Testis (tissue), 3 donors: ENCODE data around the gene SDF4. TPM values are rescaled to one million over a fixed set of nuclear protein-coding genes. Genes with fewer than 3 reads are reported as not detected.

ENCODE experiments used
- DNase-seq: peaks from one replicate; pipeline ENCODE4 v3.0.0-alpha.2; 2019
- H3K27ac ChIP-seq, 2 donors: fragments of 200-600 bp; sonication (generic); one replicate each; pipeline ENCODE4 v1.5.1; 2019
- H3K27me3 ChIP-seq: fragments of 200-600 bp; sonication (generic); one replicate; pipeline ENCODE4 v1.5.1; 2019
- H3K36me3 ChIP-seq: fragments of 200-600 bp; sonication (generic); one replicate; pipeline ENCODE4 v1.5.1; 2017; ENCODE audit warnings: low read depth; ENCODE audit errors: missing control alignments
- H3K4me1 ChIP-seq: fragments of 200-600 bp; sonication (generic); one replicate; pipeline ENCODE4 v1.5.1; 2019
- H3K4me3 ChIP-seq, 2 donors: fragments of 200-600 bp; sonication (generic); one replicate each; pipeline ENCODE4 v1.5.1; 2017 to 2019
- H3K9me3 ChIP-seq: fragments of 200-600 bp; sonication (generic); one replicate; pipeline ENCODE4 v1.5.1; 2017
- POLR2A ChIP-seq: fragments of 450-650 bp; IDR thresholded peaks from one replicate; pipeline ENCODE4 v1.6.1; 2017; ENCODE audit warnings: antibody characterized with exemption, mild to moderate bottlenecking, moderate library complexity
- WGBS, 2 donors: methylation state at CpG; one replicate each; pipeline ENCODE4 v1.1.5; 2018; 5-methylcytosine and 5-hydroxymethylcytosine counted together
- intact Hi-C: fragments of 100-400 bp; cut with DNase I; formaldehyde crosslinking; loops from one replicate; pipeline ENCODE4 v1.15.1; 2023; ENCODE audit warnings: low total_unique reads
- polyA plus RNA-seq: library from polyadenylated mRNA; stranded (reverse); fragments of 350-450 nt; fragmentation: Illumina TruSeq; extraction: RNeasy Lipid Tissue Mini Kit (QIAGEN cat#74804); gene quantifications from one replicate; pipeline ENCODE4 v1.2.3, GENCODE V29; 2014; ENCODE audit warnings: low read depth, low replicate concordance; ENCODE audit not compliant: insufficient read depth
- total RNA-seq, 2 donors: library from RNA; depleted of rRNA; stranded (reverse); fragments of >200 nt; gene quantifications; one replicate each; pipeline ENCODE4 v1.2.3, GENCODE V29; 2016
- TF ChIP-seq, protein P1 (sequence below), 3 experiments: fragments of 450-650 bp in 2 of 3; fragments of 200-600 bp in 1 of 3; sonication (generic) in 1 of 3; IDR thresholded peaks; one replicate each; pipeline ENCODE4 v1.5.1; 2016 to 2019; ENCODE audit warnings: antibody characterized with exemption in 3 of 3, mild to moderate bottlenecking in 2 of 3, moderate library complexity in 1 of 3

The SDF4 gene
- total and polyA plus RNA-seq, 3 donors from 2014 or later: 146 to 167 (median 158) TPM

DNA sequence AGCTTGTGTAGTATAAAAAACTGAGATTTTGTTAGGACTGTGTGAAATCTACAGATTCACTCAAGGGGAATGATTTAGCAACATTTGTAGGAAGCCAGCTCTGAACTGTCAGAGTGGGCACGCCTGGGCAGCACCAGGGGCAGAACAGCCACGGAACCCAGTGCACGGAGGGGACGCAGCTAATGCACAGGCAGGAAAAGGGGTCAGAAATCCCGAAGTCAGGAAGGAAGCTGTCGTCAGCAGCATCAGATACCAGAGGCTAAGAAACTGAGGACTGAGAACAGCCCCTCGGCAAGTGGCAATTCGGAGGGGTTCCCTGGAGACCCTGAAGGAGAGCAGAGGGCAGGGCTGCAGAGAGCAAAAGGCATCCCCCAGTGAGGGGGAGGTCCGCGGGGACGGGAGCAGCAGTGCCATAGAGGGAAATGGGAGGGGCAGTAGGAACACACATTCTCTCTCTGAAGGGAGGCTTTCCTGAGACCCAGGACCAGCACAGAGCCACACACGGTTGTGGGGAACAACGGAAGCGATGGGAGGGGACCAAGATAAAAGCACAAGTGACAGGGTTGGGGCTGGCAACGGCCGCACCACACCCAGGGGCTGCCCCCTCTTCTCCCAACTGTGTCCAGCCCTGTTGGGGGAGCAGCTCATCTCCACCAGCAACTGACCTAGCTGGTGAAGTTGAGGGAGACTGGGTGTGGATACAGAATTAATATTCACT lies 29.2 kb upstream of the SDF4 start:
- Histone ChIP-seq H3K27ac (no peak overlapping the region), H3K4me1 (no peaks in the 10 kb centered on the region), H3K4me3 (no peak overlapping the region), H3K9me3 (no peaks in the 10 kb centered on the region), H3K36me3 (no peaks in the 10 kb centered on the region), H3K27me3 (no peaks in the 10 kb centered on the region)
- no peak for DNase-seq
- 76 to 81% methylated on average over 16 of the region's 16 CpGs for WGBS, 2 donors
- TF ChIP-seq, protein P1, sequence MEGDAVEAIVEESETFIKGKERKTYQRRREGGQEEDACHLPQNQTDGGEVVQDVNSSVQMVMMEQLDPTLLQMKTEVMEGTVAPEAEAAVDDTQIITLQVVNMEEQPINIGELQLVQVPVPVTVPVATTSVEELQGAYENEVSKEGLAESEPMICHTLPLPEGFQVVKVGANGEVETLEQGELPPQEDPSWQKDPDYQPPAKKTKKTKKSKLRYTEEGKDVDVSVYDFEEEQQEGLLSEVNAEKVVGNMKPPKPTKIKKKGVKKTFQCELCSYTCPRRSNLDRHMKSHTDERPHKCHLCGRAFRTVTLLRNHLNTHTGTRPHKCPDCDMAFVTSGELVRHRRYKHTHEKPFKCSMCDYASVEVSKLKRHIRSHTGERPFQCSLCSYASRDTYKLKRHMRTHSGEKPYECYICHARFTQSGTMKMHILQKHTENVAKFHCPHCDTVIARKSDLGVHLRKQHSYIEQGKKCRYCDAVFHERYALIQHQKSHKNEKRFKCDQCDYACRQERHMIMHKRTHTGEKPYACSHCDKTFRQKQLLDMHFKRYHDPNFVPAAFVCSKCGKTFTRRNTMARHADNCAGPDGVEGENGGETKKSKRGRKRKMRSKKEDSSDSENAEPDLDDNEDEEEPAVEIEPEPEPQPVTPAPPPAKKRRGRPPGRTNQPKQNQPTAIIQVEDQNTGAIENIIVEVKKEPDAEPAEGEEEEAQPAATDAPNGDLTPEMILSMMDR (IDR thresholded peaks at IDR 0.05): no peak
- TF ChIP-seq POLR2A: no peak
- intact Hi-C loops: no loop called here

DNA sequence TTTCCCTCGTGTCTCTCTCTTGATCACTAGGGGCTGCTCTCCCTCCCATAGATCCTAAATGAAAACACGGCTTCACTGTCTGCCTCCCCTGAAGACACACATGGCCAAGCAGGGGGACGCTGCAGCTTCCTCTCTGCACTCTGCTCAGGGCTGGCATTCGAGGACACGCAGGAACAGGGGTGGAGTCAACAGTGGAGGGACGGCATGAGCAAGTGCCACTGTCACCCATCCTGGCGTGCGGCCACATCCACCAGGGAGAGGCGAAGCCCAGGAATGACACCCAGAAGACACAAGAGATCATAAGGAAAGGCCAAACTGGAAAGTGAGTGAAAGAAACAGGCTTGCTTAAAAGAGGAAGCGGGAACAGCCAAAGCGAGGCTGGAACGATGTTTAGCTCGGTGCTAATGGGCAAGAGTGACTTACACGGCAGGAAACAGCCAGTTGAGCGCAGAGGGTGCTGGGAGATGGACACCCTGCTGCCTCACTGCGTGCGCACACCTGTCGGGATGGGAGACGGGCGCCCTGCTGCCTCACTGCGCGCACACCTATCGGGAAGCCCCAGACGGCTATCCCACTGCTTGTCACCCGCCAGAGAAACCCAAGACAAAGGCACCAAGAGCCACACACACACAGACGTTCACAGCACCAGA lies 28.3 kb upstream of the SDF4 start:
- no peaks in the 10 kb centered on the region for H3K27me3 ChIP-seq
- no peaks in the 10 kb centered on the region for H3K36me3 ChIP-seq
- no peak overlapping the region for H3K27ac ChIP-seq
- intact Hi-C loops: no loop called here
- TF ChIP-seq, protein P1 (IDR thresholded peaks at IDR 0.05): no peak
- TF ChIP-seq POLR2A: no peak
- no peak for DNase-seq
- H3K9me3 ChIP-seq: no peaks in the 10 kb centered on the region
- WGBS, 2 donors: 78 to 83% methylated on average over 24 to 26 of the region's 26 CpGs
- H3K4me1 ChIP-seq: no peaks in the 10 kb centered on the region
- no peak overlapping the region for H3K4me3 ChIP-seq

DNA sequence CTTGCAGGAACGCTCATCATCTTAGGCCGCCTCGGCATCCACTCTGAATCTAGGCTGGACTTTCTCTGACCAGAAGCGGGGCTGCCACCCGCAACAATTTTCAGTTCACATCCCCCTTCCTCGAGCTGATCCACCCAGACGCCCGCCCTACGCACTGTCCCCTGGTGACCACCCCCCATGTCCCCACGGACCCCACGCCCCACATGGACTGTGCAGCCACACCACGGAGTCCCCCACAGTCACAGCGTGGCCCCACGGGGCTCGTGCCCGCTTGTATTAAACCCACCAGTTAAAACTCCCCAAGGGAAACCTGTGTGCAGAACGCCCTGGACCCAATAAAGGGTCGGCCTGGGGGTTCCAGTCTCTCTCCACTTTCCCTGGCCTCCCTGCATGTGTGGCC lies 27.7 kb upstream of the SDF4 start:
- intact Hi-C loops: no loop called here
- no peak overlapping the region for H3K4me3 ChIP-seq
- H3K27ac ChIP-seq: no peak overlapping the region
- no peaks in the 10 kb centered on the region for H3K9me3 ChIP-seq
- 94 to 96% methylated on average over 18 of the region's 18 CpGs for WGBS, 2 donors
- H3K4me1 ChIP-seq: no peaks in the 10 kb centered on the region
- no peak for TF ChIP-seq POLR2A
- TF ChIP-seq, protein P1 (IDR thresholded peaks at IDR 0.05): no peak
- no peaks in the 10 kb centered on the region for H3K36me3 ChIP-seq
- no peaks in the 10 kb centered on the region for H3K27me3 ChIP-seq
- no peak for DNase-seq

DNA sequence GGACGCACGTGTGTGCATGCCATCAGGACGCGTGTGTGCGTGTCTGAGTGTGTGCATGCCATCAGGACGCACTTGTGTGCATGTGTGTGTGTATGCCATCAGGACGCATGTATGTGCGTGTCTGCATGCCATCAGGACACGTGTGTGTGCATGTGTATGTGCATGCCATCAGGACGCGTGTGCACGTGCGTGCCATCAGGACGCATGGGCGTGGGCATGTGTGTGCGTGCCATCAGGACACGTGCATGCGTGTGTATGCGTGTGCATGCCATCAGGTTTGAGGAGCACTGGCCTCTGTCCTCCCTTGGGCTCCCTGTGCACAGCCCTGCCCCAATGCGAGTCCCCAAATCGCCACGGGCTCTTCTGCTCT lies 27.3 kb upstream of the SDF4 start:
- intact Hi-C loops: no loop called here
- Histone ChIP-seq H3K27ac (no peak overlapping the region), H3K4me3 (no peak overlapping the region), H3K4me1 (no peaks in the 10 kb centered on the region), H3K9me3 (no peaks in the 10 kb centered on the region), H3K36me3 (no peaks in the 10 kb centered on the region), H3K27me3 (no peaks in the 10 kb centered on the region)
- 93 to 96% methylated on average over 20 to 22 of the region's 22 CpGs for WGBS, 2 donors
- TF ChIP-seq POLR2A: no peak
- TF ChIP-seq, protein P1 (IDR thresholded peaks at IDR 0.05): no peak
- no peak for DNase-seq
